NCI-H187 (cell line): ENCODE results near the gene PIP4K2B.
A peak's percentile ranks its signal among the peaks of the same experiment; 100 is the strongest.

ENCODE experiments used
- DNase-seq, 2 experiments: peaks; one replicate each; lab custom pipeline; 2025; lab: John Stamatoyannopoulos, UW

PIP4K2B gene

GRCh38 chr17:38746004-38746848 lies 53.1 kb downstream of the PIP4K2B start:
- DNase-seq = no peak

GRCh38 chr17:38745545-38745944 lies 53.8 kb downstream of the PIP4K2B start:
- peak; percentile 86 to 88 for DNase-seq

- no peak for DNase-seq
Observed at GRCh38 chr17:38743556-38744171, 55.7 kb downstream of the PIP4K2B start.

- DNase-seq = no peak
Observed at GRCh38 chr17:38742411-38743308, 56.7 kb downstream of the PIP4K2B start.

- no peak for DNase-seq
Observed at GRCh38 chr17:38741921-38742410, 57.4 kb downstream of the PIP4K2B start.

- DNase-seq = no peak
Observed at GRCh38 chr17:38741461-38741860, 57.9 kb downstream of the PIP4K2B start.

GRCh38 chr17:38740806-38741205 lies 58.5 kb downstream of the PIP4K2B start:
- DNase-seq = no peak

GRCh38 chr17:38740044-38740443 lies 59.3 kb downstream of the PIP4K2B start:
- no peak for DNase-seq

- no peak for DNase-seq
Observed at GRCh38 chr17:38739305-38739704, 60.1 kb downstream of the PIP4K2B start.

- DNase-seq = no peak
Observed at GRCh38 chr17:38738686-38739085, 60.7 kb downstream of the PIP4K2B start.

- DNase-seq = no peak
Observed at GRCh38 chr17:38738007-38738662, 61.2 kb downstream of the PIP4K2B start.

GRCh38 chr17:38735161-38735997 lies 64.0 kb downstream of the PIP4K2B start:
- no peak for DNase-seq

- no peak for DNase-seq
Observed at GRCh38 chr17:38733982-38734973, 65.1 kb downstream of the PIP4K2B start.

- DNase-seq = no peak
Observed at GRCh38 chr17:38733282-38733981, 65.9 kb downstream of the PIP4K2B start.

GRCh38 chr17:38732376-38733281 lies 66.7 kb downstream of the PIP4K2B start:
- DNase-seq = no peak

- DNase-seq = no peak
Observed at GRCh38 chr17:38731526-38732294, 67.6 kb downstream of the PIP4K2B start.
